HCT116 (cell line): ENCODE data around the gene RPL12. TPM values are rescaled to one million over a fixed set of nuclear protein-coding genes. Genes with fewer than 3 reads are reported as not detected.

ENCODE experiments used
- ATAC-seq: fragments of 200-7000 bp; cut with Tn5 transposase; 2 replicates; pipeline ENCODE4 v1.9.1; 2020; ENCODE audit warnings: mild to moderate bottlenecking, moderate library complexity
- BruUV-seq: library from RNA; stranded (reverse); fragments of 400-500 nt; replicated peaks from 2 replicates; lab custom pipeline; 2021; lab: Mats Ljungman, UMichigan
- CTCF ChIA-PET: fragments of 300-600 bp; sonication (Branson Sonifier 250); formaldehyde crosslinking; loops from one replicate; lab custom pipeline; 2021; ENCODE audit warnings: antibody characterized with exemption; lab: Charles Lee
- POLR2A ChIA-PET: fragments of 300-600, 350-600 bp; sonication (Branson Sonifier 250); formaldehyde crosslinking; loops from one replicate; lab custom pipeline; 2021; ENCODE audit warnings: antibody characterized with exemption; lab: Charles Lee
- RAD21 ChIA-PET, 2 experiments: fragments of 300-600 bp; sonication (Branson Sonifier 250); formaldehyde crosslinking; loops; one replicate each; lab custom pipeline; 2023; ENCODE audit warnings: low total read pairs in 2 of 2; ENCODE audit not compliant: uncharacterized antibody in 2 of 2, unreplicated experiment in 2 of 2, low non-redundant PET in 1 of 2; lab: Charles Lee
- DNase-seq: peaks from one replicate; pipeline ENCODE4 v3.0.0-alpha.2; 2010; ENCODE audit warnings: low read depth, low spot score
- H2AFZ ChIP-seq: fragments of 200-600 bp; shearing (Covaris generic), sonication (generic); 2 replicates; pipeline ENCODE4 v1.6.1; 2017; ENCODE audit warnings: low read depth, mixed run types, mixed read lengths, antibody characterized with exemption, low read length; ENCODE audit not compliant: poor library complexity, severe bottlenecking
- H3K27ac ChIP-seq: 2 replicates; pipeline ENCODE4 v1.5.1; 2012; ENCODE audit warnings: low read depth, low read length
- H3K27me3 ChIP-seq: fragments of 200-600 bp; sonication (generic); 2 replicates; pipeline ENCODE4 v1.6.1; 2016; ENCODE audit warnings: mixed run types, low read length, mixed read lengths; ENCODE audit not compliant: insufficient read depth
- H3K36me3 ChIP-seq, 2 experiments: fragments of 200-500 bp in 1 of 2; fragments of 200-600 bp in 1 of 2; sonication (Bioruptor generic) in 1 of 2; sonication (generic) in 1 of 2; 2 replicates each; pipeline versions ENCODE4 v1.5.1 to v1.6.1; 2014 to 2016; ENCODE audit warnings: low read length in 2 of 2, inconsistent platforms in 1 of 2, mixed read lengths in 1 of 2, mixed run types in 1 of 2; ENCODE audit not compliant: insufficient read depth in 2 of 2, control insufficient read depth in 1 of 2
- H3K4me1 ChIP-seq, 2 experiments: fragments of 200-600 bp in 1 of 2; sonication (generic) in 1 of 2; 2 replicates each; pipeline versions ENCODE4 v1.5.1 to v1.6.1; 2012 to 2017; ENCODE audit warnings: low read length in 2 of 2, inconsistent platforms in 1 of 2, mild to moderate bottlenecking in 1 of 2, mixed read lengths in 1 of 2, mixed run types in 1 of 2, moderate library complexity in 1 of 2; ENCODE audit not compliant: insufficient read depth in 2 of 2, control insufficient read depth in 1 of 2
- H3K4me2 ChIP-seq: fragments of 200-600 bp; sonication (generic); 2 replicates; pipeline ENCODE4 v1.6.1; 2017; ENCODE audit warnings: mixed run types, low read length, mixed read lengths
- H3K4me3 ChIP-seq, 2 experiments: fragments of 200-600 bp in 1 of 2; sonication (generic) in 1 of 2; replicated peaks in 1 of 2; 2 replicates each; pipeline ENCODE4 v1.5.1; 2011 to 2016; ENCODE audit warnings: low read length in 2 of 2, control low read depth in 1 of 2, low read depth in 1 of 2, mild to moderate bottlenecking in 1 of 2, mixed read lengths in 1 of 2, mixed run types in 1 of 2
- H3K79me2 ChIP-seq: fragments of 200-600 bp; sonication (generic); 2 replicates; pipeline ENCODE4 v1.6.1; 2017; ENCODE audit warnings: mild to moderate bottlenecking, mixed run types, low read length, moderate library complexity, mixed read lengths; ENCODE audit not compliant: insufficient read depth
- H3K9ac ChIP-seq: fragments of 200-600 bp; sonication (generic); 2 replicates; pipeline ENCODE4 v1.6.1; 2016; ENCODE audit warnings: low read length, mixed read lengths
- H3K9me2 ChIP-seq: fragments of 200-600 bp; sonication (generic), shearing (Covaris generic); 2 replicates; pipeline ENCODE4 v1.6.1; 2017; ENCODE audit warnings: mixed run types, mild to moderate bottlenecking, moderate library complexity; ENCODE audit not compliant: insufficient read depth
- H3K9me3 ChIP-seq, 2 experiments: fragments of 200-500 bp in 1 of 2; fragments of 200-600 bp in 1 of 2; sonication (Bioruptor generic) in 1 of 2; sonication (generic) in 1 of 2; 2 replicates each; pipeline ENCODE4 v1.6.1; 2014 to 2017; ENCODE audit warnings: low read length in 2 of 2, mixed read lengths in 2 of 2, inconsistent platforms in 1 of 2, low read depth in 1 of 2, mild to moderate bottlenecking in 1 of 2, mixed run types in 1 of 2, moderate library complexity in 1 of 2; ENCODE audit not compliant: control insufficient read depth in 1 of 2, insufficient read depth in 1 of 2
- H4K20me1 ChIP-seq: fragments of 200-600 bp; sonication (generic), shearing (Covaris generic); 2 replicates; pipeline ENCODE4 v1.6.1; 2017; ENCODE audit warnings: mixed run types, mild to moderate bottlenecking, moderate library complexity; ENCODE audit not compliant: insufficient read depth
- CBX3 ChIP-seq: IDR thresholded peaks from 2 replicates; pipeline ENCODE4 v1.6.1; 2012; ENCODE audit warnings: low read depth
- CEBPB ChIP-seq: IDR thresholded peaks from 2 replicates; pipeline ENCODE4 v1.6.1; 2012; ENCODE audit warnings: low read depth
- CTCF ChIP-seq, 3 experiments: fragments of 200-600 bp in 1 of 3; sonication (generic) in 1 of 3; IDR thresholded peaks in 2 of 3; conservative IDR thresholded peaks in 1 of 3; 2 replicates each; pipeline ENCODE4 v1.5.1; 2012 to 2017; ENCODE audit warnings: low read depth in 2 of 3, low read length in 2 of 3, antibody characterized with exemption in 1 of 3, borderline replicate concordance in 1 of 3, control low read depth in 1 of 3, mild to moderate bottlenecking in 1 of 3, mixed read lengths in 1 of 3, mixed run types in 1 of 3, moderate library complexity in 1 of 3; ENCODE audit not compliant: insufficient read depth in 1 of 3
- EGR1 ChIP-seq: IDR thresholded peaks from 2 replicates; pipeline ENCODE4 v1.6.1; 2012; ENCODE audit warnings: low read depth
- ELF1 ChIP-seq: IDR thresholded peaks from 2 replicates; pipeline ENCODE4 v1.6.1; 2012; ENCODE audit warnings: low read depth, borderline replicate concordance
- EZH2phosphoT487 ChIP-seq: fragments of 200-600 bp; IDR thresholded peaks from 2 replicates; pipeline ENCODE4 v1.6.1; 2018; ENCODE audit warnings: antibody characterized with exemption, borderline replicate concordance
- JUND ChIP-seq: IDR thresholded peaks from 2 replicates; pipeline ENCODE4 v1.6.1; 2012
- POLR2A ChIP-seq: IDR thresholded peaks from 2 replicates; pipeline ENCODE4 v1.7.0; 2011; ENCODE audit warnings: borderline replicate concordance; ENCODE audit not compliant: insufficient read depth, insufficient read length; ENCODE audit errors: extremely low read depth
- RAD21 ChIP-seq: IDR thresholded peaks from 2 replicates; pipeline ENCODE4 v1.6.1; 2012; ENCODE audit warnings: low read depth, mild to moderate bottlenecking
- REST ChIP-seq: IDR thresholded peaks from 2 replicates; pipeline ENCODE4 v1.6.1; 2012; ENCODE audit warnings: low read depth
- SIN3A ChIP-seq: IDR thresholded peaks from 2 replicates; pipeline ENCODE4 v1.6.1; 2012; ENCODE audit warnings: low read depth
- SP1 ChIP-seq: IDR thresholded peaks from 2 replicates; pipeline ENCODE4 v1.6.1; 2012; ENCODE audit warnings: low read depth
- SRF ChIP-seq: IDR thresholded peaks from 2 replicates; pipeline ENCODE4 v1.6.1; 2012; ENCODE audit warnings: low read depth
- YY1 ChIP-seq: IDR thresholded peaks from 2 replicates; pipeline ENCODE4 v1.6.1; 2011; ENCODE audit warnings: low read length, low read depth, moderate library complexity, mild to moderate bottlenecking; ENCODE audit not compliant: insufficient replicate concordance; ENCODE audit errors: extremely low read depth
- ZFX ChIP-seq: fragments of 450-650 bp; IDR thresholded peaks from 2 replicates; pipeline ENCODE4 v1.6.1; 2017
- ZNF274 ChIP-seq: fragments of 200-500 bp; sonication (Bioruptor generic); IDR thresholded peaks from 2 replicates; pipeline ENCODE4 v1.6.1; 2014; ENCODE audit warnings: mild to moderate bottlenecking, low read depth, low read length, inconsistent platforms
- intact Hi-C: fragments of 100-400 bp; cut with micrococcal nuclease; formaldehyde crosslinking; loops from 2 replicates; pipeline ENCODE4 v1.10.0; 2022
- total RNA-seq: library from RNA; stranded (reverse); gene quantifications from one replicate; pipeline ENCODE4 v1.2.1, GENCODE V29; 2021; ENCODE audit not compliant: unreplicated experiment

Gene RPL12
- total RNA-seq, 1 experiment from 2014 or later = 2,679 TPM

DNA sequence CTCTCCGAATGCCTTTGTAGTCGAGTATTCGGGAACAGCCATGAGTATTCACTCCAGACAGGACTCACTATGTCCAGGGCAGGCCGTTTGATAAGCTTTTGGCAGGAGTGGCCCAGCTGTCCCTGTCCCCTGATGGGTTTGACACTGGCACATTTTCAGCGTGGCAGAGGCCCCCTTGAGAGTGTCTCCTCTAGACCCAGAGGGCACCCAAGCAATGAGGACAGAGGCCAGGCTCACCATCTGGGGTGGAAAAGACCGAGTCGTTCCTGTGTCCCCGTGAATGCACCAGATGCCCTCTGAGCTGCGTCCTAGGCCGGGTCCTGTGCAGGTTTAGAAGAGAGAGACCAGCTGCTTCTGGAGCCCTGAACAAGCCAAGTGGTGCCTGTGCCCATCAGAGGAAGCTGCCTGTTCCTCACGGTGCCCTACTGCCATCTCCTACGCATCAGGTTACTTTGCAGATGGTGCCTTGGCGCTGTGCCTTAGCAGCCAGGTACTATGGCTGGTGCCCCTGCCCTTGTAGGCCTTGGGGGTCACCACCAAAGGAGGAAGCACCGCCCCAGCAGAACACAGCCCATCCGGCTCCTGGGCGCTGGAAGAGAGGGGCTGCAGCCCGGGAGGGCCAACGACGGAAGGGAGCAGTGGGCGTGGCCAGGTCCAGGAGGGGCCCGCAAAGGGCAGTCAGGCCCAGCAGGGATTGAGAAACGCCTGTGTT, 42.5 kb upstream of the RPL12 start:
- no peak overlapping the region for H3K27ac ChIP-seq
- ChIA-PET POLR2A (no interaction called here), RAD21 (no interaction called here), CTCF (no interaction called here)
- H4K20me1 ChIP-seq = no peaks in the 10 kb centered on the region
- DNase-seq = no peak
- intact Hi-C loops = no loop called here
- H3K9ac ChIP-seq = no peak overlapping the region
- no peaks in the 10 kb centered on the region for H3K79me2 ChIP-seq
- no peaks in the 10 kb centered on the region for H3K27me3 ChIP-seq
- no peak overlapping the region for H3K4me3 ChIP-seq
- no peaks in the 10 kb centered on the region; a peak in 1 of 4 replicates for H3K4me1 ChIP-seq
- TF ChIP-seq CTCF (IDR thresholded peaks at IDR 0.05 in 2 of 3, conservative IDR thresholded peaks at IDR 0.05 in 1 of 3; ENCODE audit: borderline replicate concordance in 1 of 3, insufficient read depth in 1 of 3, low read depth in 2 of 3, low read length in 2 of 3) (no peak), JUND (no peak), RAD21 (no peak), EZH2phosphoT487 (no peak), ZFX (no peak), CBX3 (no peak), CEBPB (no peak), SP1 (no peak), REST (no peak), ELF1 (no peak), POLR2A (no peak), SIN3A (no peak), ZNF274 (no peak), SRF (no peak), YY1 (no peak), EGR1 (no peak)
- peaks cover 0 to 5% of the 10 kb centered on the region in 2 experiments; a peak in 2 of 4 replicates for H3K36me3 ChIP-seq
- no TSS peak for BruUV-seq
- H3K9me2 ChIP-seq = no peaks in the 10 kb centered on the region
- no peaks in the 10 kb centered on the region for H3K9me3 ChIP-seq
- ATAC-seq = no peak
- no peak overlapping the region for H3K4me2 ChIP-seq
- no peak overlapping the region for H2AFZ ChIP-seq
